ENCODE results near the gene PIGM.

Gene PIGM

DNA sequence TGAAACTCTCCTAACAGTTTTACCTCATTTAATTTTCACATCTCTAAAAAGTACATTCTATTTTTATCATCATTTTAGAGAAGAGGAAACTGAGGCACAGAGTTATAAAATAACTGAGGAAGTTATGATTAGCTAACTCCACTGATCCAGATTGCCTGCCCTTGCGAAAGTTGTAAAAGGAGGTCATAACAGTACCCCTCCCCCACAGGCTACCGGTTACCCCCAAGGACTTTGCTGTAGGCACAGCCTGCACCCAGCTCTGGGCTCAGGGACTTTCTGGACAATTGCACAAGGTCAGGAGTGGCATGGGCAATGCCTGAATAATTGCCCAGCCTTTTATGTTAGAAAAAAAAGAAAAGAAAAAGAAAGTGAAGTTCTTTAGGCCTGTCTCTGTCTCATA, 22.7 kb downstream of the PIGM start:
- Histone ChIP-seq H3K4me2 (no peak overlapping the region), H3K36me3 (ENCODE audit: insufficient read depth) (no peaks in the 10 kb centered on the region), H3K27me3 (ENCODE audit: insufficient read depth, low read depth) (no peaks in the 10 kb centered on the region), H3K27ac (no peak overlapping the region), H3K9ac (no peak overlapping the region), H3K4me1 (ENCODE audit: low read depth, poor library complexity, severe bottlenecking) (no peaks in the 10 kb centered on the region), H4K20me1 (ENCODE audit: insufficient read depth) (no peaks in the 10 kb centered on the region), H3K79me2 (ENCODE audit: insufficient read depth, low read depth) (no peaks in the 10 kb centered on the region), H2AFZ (ENCODE audit: low read depth) (no peak overlapping the region), H3K4me3 (IDR thresholded peaks at IDR 0.05; ENCODE audit: insufficient read depth, low read depth, low read length) (no peak overlapping the region)
- TF ChIP-seq, protein P1, sequence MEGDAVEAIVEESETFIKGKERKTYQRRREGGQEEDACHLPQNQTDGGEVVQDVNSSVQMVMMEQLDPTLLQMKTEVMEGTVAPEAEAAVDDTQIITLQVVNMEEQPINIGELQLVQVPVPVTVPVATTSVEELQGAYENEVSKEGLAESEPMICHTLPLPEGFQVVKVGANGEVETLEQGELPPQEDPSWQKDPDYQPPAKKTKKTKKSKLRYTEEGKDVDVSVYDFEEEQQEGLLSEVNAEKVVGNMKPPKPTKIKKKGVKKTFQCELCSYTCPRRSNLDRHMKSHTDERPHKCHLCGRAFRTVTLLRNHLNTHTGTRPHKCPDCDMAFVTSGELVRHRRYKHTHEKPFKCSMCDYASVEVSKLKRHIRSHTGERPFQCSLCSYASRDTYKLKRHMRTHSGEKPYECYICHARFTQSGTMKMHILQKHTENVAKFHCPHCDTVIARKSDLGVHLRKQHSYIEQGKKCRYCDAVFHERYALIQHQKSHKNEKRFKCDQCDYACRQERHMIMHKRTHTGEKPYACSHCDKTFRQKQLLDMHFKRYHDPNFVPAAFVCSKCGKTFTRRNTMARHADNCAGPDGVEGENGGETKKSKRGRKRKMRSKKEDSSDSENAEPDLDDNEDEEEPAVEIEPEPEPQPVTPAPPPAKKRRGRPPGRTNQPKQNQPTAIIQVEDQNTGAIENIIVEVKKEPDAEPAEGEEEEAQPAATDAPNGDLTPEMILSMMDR (conservative IDR thresholded peaks at IDR 0.05; ENCODE audit: low read depth, low read length), result no peak

DNA sequence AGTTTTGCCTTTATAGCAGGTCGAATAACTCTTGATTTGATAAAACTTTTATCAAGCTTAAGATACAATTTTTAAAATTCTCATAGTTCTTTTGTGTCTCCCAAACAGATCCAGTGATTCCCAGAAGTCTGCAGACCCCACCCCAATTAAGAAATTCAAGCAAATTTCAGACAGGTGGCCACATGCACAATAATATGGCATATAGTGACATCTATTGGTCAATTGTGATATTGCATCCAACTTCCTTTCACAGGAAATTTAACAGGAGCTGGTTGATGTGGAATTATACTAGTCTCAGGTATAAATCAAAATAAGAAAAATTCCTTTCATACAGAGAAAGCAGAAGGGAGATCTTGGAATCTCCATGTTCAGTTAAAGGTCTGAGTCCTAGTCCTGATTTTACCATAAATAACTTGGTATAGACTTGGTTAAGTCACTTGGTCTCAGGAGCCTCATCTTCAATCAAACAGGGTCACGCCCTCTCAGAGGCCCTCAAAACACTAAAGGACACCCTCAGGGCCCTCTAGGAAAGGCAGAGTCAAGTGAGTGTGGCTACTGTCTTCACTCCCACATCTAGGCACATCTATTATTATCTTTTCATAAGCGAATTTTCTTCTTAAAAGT, 24.1 kb downstream of the PIGM start:
- H3K4me1 ChIP-seq (ENCODE audit: low read depth, poor library complexity, severe bottlenecking), result no peaks in the 10 kb centered on the region
- no peaks in the 10 kb centered on the region for H3K79me2 ChIP-seq (ENCODE audit: insufficient read depth, low read depth)
- H3K4me2 ChIP-seq, result no peak overlapping the region
- H3K9ac ChIP-seq, result no peak overlapping the region
- TF ChIP-seq, protein P1 (conservative IDR thresholded peaks at IDR 0.05; ENCODE audit: low read depth, low read length), result peak; percentile 100
- H4K20me1 ChIP-seq (ENCODE audit: insufficient read depth), result no peaks in the 10 kb centered on the region
- no peak overlapping the region for H3K4me3 ChIP-seq (IDR thresholded peaks at IDR 0.05; ENCODE audit: insufficient read depth, low read depth, low read length)
- no peak overlapping the region for H3K27ac ChIP-seq
- H3K27me3 ChIP-seq (ENCODE audit: insufficient read depth, low read depth), result no peaks in the 10 kb centered on the region
- H3K36me3 ChIP-seq (ENCODE audit: insufficient read depth), result no peaks in the 10 kb centered on the region
- no peak overlapping the region for H2AFZ ChIP-seq (ENCODE audit: low read depth)

DNA sequence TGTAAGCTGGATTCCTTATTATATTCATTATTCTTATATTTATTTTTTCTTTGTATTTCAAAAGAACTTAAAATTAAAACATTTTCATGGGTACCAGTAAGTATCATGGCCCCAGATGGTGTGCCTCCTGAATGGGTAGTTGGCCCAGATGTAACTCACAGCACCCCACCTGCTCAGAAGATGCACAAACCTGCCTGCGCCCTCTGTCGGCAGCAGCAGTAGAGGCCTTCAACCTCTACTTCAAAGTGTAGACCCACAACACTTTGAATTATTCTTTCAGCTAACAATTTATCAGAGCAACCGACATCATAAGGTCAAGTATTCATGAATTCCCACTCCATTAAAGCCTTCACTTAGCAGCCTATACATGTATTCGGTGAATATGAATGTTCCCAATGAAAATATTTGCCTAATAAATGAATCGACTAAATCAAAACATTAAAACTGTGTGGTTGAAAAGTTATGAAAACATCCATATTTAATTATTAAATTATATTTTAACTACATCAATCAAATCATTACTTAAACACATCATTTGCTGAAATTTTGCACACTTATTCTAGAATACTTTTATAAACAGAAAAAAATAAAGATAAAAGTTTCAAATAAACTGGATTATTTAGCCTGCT, 25.4 kb downstream of the PIGM start:
- H3K4me1 ChIP-seq (ENCODE audit: low read depth, poor library complexity, severe bottlenecking), result no peaks in the 10 kb centered on the region
- H3K36me3 ChIP-seq (ENCODE audit: insufficient read depth), result no peaks in the 10 kb centered on the region
- H3K79me2 ChIP-seq (ENCODE audit: insufficient read depth, low read depth), result no peaks in the 10 kb centered on the region
- H3K4me2 ChIP-seq, result no peak overlapping the region
- TF ChIP-seq, protein P1 (conservative IDR thresholded peaks at IDR 0.05; ENCODE audit: low read depth, low read length), result peak; percentile 100
- no peak overlapping the region for H3K9ac ChIP-seq
- no peaks in the 10 kb centered on the region for H3K27me3 ChIP-seq (ENCODE audit: insufficient read depth, low read depth)
- H4K20me1 ChIP-seq (ENCODE audit: insufficient read depth), result no peaks in the 10 kb centered on the region
- H3K27ac ChIP-seq, result no peak overlapping the region
- H3K4me3 ChIP-seq (IDR thresholded peaks at IDR 0.05; ENCODE audit: insufficient read depth, low read depth, low read length), result no peak overlapping the region
- no peak overlapping the region for H2AFZ ChIP-seq (ENCODE audit: low read depth)

DNA sequence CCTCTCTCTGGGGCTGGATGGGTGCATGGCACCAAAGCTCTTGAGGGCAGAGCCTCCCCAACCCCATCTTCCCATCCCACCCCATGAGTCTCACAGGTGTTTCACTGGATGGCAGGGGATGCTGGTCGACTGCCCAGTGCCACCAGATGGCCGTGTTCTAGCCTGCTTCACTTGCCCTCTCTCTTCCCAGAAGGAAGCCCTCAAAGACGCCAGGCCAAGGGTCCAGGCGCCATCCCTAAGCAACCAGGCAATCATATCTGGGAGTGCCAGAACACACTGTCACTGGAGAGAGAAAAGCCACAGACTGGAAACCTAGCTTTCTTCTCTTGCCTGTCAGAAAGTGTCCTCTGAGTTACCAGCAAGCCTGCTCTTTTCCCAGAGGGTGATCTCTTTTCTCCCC, 26.7 kb downstream of the PIGM start:
- Histone ChIP-seq H3K27me3 (ENCODE audit: insufficient read depth, low read depth) (no peaks in the 10 kb centered on the region), H3K36me3 (ENCODE audit: insufficient read depth) (no peaks in the 10 kb centered on the region), H3K4me3 (IDR thresholded peaks at IDR 0.05; ENCODE audit: insufficient read depth, low read depth, low read length) (no peak overlapping the region), H3K27ac (no peak overlapping the region), H3K4me1 (ENCODE audit: low read depth, poor library complexity, severe bottlenecking) (no peaks in the 10 kb centered on the region), H3K4me2 (no peak overlapping the region), H4K20me1 (ENCODE audit: insufficient read depth) (no peaks in the 10 kb centered on the region), H2AFZ (ENCODE audit: low read depth) (no peak overlapping the region), H3K9ac (no peak overlapping the region), H3K79me2 (ENCODE audit: insufficient read depth, low read depth) (no peaks in the 10 kb centered on the region)
- TF ChIP-seq, protein P1 (conservative IDR thresholded peaks at IDR 0.05; ENCODE audit: low read depth, low read length), result no peak

Data from KMS-11 (cell line).